Prostate gland (tissue), 2 donors: ENCODE measurements around the gene TMEM108.

Experiments used
- CTCF ChIP-seq, 4 experiments: fragments of 200-600 bp in 2 of 4; fragments of 450-650 bp in 2 of 4; sonication (generic) in 2 of 4; IDR thresholded peaks; 1 replicate in 3 of 4; 2 replicates in 1 of 4; pipeline ENCODE4 v1.5.1; 2016 to 2019; ENCODE audit warnings: antibody characterized with exemption in 4 of 4, mild to moderate bottlenecking in 2 of 4, moderate library complexity in 2 of 4
- POLR2A ChIP-seq: fragments of 450-650 bp; IDR thresholded peaks from one replicate; pipeline ENCODE4 v1.6.1; 2016; ENCODE audit warnings: antibody characterized with exemption, mild to moderate bottlenecking
- POLR2AphosphoS5 ChIP-seq: sonication (generic); formaldehyde crosslinking; IDR thresholded peaks from one replicate; pipeline ENCODE4 v1.6.1; 2017; ENCODE audit warnings: antibody characterized with exemption

- TF ChIP-seq CTCF (IDR thresholded peaks at IDR 0.05) (no peak), POLR2A (no peak), POLR2AphosphoS5 (no peak)
Observed at GRCh38 chr3:133025546-133025945, 12.6 kb upstream of the TMEM108 start.
